Measurements from ENCODE around the gene SPTAN1. TPM values are rescaled to one million over a fixed set of nuclear protein-coding genes. Genes with fewer than 3 reads are reported as not detected.
"Not testable (repeated sequence)": the region's sequence is repeated elsewhere in the genome, so short reads cannot be mapped to it uniquely, and the experiment has no call there.

Gene SPTAN1
- total RNA-seq: 398 TPM

GRCh38 chr9:128552153-128552743 is at the start of gene SPTAN1:
Gene SPTAN1, plus strand, starts transcription at chr9:128552587. Its CDS starts 14,154 bp downstream, at chr9:128566741.
- peak; percentile 90 for DNase-seq (ENCODE audit: low spot score)

DNA sequence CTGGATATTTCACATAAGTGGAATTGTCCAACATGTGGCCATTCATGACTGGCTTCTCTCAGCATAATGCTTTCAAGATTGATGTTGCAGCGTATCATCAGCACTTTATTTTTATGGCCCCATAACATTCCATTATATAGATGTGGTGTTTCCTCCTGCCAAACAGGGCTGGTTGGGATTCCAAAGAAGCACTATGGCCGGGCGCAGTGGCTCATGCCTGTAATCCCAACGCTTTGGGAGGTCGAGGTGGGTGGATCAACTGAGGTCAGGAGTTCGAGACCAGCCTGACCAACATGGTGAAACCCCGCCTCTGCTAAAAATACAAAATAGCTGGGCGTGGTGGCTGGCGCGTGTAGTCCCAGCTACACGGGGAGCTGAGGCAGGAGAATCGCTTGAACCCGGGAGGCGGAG is 49.0 kb upstream of the SPTAN1 start:
- DNase-seq (ENCODE audit: low spot score): not testable (repeated sequence)

- peak; percentile 48 for DNase-seq (ENCODE audit: low spot score)
Measured at GRCh38 chr9:128503870-128504269, 48.5 kb upstream of the SPTAN1 start.

DNA sequence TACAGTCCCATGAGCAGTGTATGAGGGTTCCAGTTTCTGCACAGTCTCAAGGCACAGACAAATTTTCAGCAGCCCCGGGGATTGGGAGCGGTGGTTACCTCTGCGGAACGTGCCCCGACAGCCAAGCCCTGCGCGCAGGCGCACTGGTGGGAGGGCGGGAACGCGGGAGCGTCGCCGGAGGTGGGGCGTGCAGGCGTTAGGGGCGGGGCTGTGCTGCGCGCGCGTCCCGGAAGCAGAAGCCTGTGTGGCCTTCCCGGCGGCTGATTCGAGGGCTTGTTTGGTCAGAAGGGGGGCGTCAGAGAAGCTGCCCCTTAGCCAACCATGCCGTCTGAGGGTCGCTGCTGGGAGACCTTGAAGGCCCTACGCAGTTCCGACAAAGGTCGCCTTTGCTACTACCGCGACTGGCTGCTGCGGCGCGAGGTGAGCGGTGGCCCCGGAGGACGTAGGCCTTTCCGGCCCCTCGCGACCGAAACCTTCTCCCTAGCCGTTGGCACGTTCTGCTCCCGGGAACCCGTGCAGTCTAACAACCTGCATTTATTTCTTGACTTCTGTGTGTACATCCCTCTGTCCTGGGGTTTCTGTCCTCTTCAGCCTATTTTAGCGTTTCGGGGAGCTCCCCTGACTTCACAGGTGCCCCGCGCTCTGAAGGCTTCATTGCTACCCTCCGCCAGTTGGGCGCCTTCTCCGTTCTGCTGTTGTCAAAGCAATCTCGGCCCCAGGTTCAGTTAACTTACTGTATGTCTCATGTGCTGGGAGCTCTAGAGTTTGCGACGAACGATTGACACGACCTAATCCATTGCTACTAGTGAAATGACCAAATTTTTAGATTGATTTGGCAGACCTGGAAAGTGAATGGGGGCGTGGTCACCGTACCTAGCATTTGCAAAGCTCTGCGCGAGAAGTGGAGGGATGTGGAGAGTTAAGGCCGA is 47.6 kb upstream of the SPTAN1 start, which contains the start of gene GLE1:
Gene GLE1, plus strand, starts transcription at position 235 of the 929 bp plus-strand sequence. Its CDS starts 87 bp downstream, at position 322.
- DNase-seq (ENCODE audit: low spot score): peak; percentile 95

DNA sequence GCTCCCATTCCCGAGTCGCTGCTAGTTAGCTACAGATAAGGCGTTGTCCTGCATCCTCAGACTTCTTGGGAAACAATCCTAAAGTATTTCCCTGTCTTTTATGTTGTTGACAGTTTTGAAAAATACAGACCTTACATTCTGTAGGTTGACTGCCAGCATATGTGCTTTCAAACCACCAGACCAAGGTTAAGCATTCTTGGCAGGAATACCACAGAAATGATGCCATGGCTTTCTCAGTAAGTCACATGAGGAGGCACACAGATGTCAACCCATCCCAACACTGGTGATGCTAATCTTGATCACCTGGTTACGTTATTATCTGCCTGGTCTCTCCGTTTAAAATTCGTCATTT is 47.0 kb upstream of the SPTAN1 start:
- no peak for DNase-seq (ENCODE audit: low spot score)

- not testable (repeated sequence) for DNase-seq (ENCODE audit: low spot score)
Measured at GRCh38 chr9:128505906-128506305, 46.5 kb upstream of the SPTAN1 start.

DNA sequence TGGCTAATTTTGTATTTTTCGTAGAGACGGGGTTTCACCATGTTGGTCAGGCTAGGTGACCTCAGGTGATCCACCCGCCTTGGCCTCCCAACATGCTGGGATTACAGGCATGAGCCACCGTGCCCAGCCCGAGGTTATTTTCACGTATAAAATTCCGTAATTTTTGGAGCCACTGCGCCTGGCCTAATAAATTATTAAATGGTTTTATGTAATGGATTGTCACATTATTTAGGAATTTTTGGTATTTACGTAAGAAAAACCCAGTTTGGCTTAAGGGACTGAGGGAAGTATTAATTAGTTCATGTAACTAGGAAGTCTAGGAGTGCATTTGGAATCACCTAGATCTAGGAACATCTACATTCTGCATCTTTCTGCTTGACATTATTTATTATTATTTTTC is 39.6 kb upstream of the SPTAN1 start:
- DNase-seq (ENCODE audit: low spot score): no peak

DNA sequence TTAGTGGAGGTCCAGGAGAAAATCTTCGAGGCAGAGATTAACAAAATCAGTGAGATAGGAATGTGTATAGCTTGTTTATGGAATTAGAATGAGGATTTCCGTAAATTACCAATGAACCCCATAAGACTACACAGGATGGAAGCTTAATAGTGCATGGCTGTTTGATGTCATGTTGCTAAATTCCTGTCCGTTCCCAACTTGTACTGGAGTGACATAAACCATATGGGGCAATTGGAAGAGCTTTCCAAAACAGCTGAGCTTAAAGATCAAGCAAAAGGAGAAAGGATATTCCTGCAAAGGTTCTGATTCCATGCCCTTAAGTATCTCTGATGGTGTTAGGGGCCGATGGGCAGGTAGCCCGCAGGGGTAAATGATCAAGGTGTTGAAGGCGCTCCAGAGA is 30.4 kb upstream of the SPTAN1 start:
- DNase-seq (ENCODE audit: low spot score): no peak

- DNase-seq (ENCODE audit: low spot score): no peak
Measured at GRCh38 chr9:128523199-128523925, 29.0 kb upstream of the SPTAN1 start.

GRCh38 chr9:128526720-128527119 is 25.7 kb upstream of the SPTAN1 start:
- DNase-seq (ENCODE audit: low spot score): no peak

DNA sequence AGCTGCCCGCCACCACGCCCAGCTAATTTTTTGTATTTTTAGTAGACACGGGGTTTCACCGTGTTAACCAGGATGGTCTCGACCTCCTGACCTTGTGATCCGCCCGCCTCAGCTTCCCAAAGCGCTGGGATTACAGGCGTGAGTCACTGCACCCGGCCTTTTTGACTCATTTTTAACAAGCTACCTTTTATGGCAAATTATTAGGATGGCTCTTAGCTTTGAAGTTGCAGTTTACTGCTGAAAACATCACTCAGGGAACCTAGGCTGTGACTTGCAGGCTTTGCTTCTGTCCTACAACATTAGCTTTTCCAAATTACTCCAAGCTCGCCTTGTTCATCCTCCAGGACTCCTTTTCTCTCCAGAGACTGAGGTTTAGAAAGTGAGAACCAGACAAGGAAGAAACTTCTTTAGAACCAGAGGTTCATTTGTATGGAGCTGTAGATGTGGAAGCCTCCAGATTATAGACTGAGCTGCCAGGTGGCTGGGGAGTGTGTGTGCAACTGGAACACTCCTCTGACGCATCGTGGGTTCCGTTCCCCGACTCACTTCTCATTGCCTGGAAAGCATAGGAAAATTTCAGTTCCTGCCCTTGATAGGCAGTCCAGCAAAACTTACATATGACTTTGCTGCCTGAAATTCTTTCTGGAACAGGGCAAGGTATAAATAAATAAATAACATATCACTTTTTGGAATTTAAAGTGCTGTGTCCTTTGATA is 23.8 kb upstream of the SPTAN1 start:
- no peak for DNase-seq (ENCODE audit: low spot score)

DNA sequence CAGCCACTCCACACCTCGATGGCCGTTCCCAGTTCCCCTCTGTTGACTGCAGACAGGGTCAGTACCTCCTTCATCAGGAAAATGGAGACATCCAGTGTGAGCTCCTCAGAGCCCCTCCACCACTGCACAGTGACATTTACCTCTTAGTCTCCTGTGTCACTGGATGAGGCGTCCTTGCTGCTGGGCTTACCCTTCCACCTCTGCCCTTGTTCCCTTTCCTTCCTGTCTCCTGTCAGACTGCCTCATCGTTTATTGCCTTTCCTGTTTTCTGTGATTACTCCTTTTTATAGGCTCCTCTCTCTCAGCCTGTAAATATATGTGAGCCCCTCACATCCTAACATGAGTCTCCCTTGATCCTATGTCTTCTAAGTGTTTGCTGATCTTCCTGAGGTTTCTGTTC is 23.2 kb upstream of the SPTAN1 start:
- no peak for DNase-seq (ENCODE audit: low spot score)

DNA sequence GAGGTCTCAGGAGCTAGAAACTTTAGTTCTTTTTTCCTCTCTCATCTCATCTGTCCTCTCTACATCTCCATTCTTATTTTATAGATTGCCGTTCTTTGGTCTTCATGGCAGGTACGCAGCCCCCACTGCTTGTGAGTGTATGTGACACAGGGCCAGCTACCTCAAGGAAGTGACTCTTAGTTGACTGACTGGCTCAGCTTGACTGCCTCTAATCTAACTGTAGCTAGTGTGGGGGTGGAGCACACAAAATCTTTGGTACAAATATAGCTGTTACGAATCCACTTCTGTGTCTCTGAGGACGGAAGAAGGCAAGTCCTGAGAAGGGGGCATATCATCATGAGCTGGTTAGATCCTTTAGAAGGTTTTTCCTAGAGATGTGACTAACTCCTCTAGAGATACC is 19.8 kb upstream of the SPTAN1 start:
- no peak for DNase-seq (ENCODE audit: low spot score)

- no peak for DNase-seq (ENCODE audit: low spot score)
Measured at GRCh38 chr9:128540634-128541360, 11.6 kb upstream of the SPTAN1 start.

GRCh38 chr9:128546504-128546903 is 5.9 kb upstream of the SPTAN1 start:
- no peak for DNase-seq (ENCODE audit: low spot score)

DNA sequence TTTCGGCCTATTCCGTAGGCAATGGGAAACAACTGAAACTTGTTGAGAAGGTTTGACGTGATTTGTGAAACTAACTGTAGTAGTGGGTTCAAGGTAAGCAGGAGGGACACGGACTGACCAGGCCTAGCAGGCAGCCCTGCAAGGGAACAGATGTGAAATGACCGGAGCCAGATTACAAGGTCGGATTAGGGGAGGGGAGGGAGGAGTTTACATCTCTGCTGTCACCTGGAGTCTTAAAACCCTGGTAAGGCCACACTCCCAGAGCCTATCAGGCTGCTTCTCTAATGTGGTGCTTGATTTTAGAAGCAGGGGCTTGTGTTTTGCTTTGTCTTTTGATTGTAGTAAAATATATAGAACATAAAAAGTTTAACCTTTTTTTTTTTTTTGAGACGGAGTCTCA is 3.5 kb upstream of the SPTAN1 start:
- no peak for DNase-seq (ENCODE audit: low spot score)

DNA sequence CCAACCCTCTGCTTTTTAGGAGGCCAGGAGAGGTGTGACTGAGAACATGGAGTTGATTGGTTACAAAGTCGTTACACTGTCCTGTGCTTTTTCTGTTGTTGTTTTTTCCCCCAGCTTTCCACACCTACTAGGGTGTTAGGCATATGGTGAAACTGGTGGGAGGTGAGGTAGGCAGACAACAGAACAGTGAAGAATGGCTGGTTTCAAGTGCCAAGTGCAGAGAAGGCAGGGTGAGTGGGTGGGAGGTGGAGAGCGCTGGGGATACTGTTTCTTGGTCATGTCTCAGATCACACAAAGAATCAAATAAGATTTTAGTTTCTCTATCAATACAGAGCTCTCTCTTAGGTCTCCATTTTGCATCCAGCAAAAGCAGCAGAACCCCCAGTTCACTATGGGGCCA is 2.2 kb upstream of the SPTAN1 start:
- DNase-seq (ENCODE audit: low spot score): no peak

DNA sequence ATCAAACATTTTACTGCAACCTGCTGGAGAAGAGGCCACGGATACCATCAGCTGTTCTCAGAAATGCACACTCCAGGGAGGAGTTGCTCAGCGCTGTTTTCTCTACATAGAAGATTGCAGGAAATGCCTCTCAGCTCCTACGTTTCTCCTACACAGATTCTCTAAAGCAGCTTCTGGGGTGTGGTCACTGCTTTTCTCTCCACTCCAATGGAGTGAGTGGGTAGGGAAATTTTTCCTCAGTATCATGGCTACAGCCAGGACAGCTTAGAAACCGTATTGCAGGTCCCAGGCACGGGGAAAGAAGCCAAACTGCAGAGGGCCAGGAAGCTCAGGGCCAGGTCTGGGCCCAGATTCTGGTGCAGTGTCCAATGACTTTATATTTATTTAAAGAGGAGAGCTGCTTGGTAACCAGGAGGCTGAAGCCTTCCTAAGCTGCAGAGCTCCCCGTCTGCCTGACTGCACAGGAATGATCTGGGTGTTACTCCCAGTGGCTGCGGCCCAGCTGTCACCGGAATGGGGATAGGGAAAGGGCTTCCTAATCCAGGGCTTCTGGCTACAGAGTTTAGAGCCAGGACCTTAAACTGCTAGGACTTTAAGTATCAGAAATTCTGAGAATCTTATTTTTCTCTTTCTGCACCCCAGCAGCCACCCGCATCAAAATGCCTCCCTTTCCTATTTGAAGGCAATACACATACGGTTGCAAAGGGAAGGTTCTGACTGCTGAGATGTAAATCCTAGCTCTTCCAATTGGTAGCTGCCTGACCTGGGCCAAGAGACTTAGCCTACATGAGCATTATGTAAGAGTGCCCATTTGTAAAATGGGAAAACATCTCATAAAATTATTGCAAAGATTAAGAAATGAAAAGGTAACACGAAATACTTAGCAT is 1.4 kb upstream of the SPTAN1 start:
- DNase-seq (ENCODE audit: low spot score): peak; percentile 48

DNA sequence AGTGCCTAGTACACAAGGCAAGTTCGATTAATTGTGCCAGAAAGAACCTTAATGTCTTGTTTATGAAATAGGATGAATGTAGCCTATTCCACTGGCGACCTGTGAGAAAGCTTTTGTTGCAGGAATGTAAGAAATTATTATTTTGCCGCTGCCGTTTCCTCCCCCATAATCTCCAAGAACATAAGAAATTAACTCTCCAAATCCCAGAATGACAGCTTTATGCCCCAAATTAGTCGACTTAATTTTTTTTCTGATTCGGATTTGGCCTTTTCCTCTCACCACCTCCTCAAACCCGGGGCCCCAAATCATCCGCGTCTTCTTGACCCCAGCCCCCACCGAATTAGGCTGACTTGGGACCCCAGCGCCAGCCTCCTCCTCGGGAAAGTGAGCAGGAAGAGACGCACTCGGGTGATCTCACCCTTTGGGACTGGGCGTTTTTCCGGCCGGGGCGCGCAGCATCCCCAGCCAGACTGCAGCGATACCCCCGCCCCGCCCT is 682 bp upstream of the SPTAN1 start:
- no peak for DNase-seq (ENCODE audit: low spot score)
